OCI-LY7 (cell line): ENCODE results near the gene MAPK4. TPM values are rescaled to one million over a fixed set of nuclear protein-coding genes. Genes with fewer than 3 reads are reported as not detected.
A peak's percentile ranks its signal among the peaks of the same experiment; 100 is the strongest.

Source experiments
- BruUV-seq: library from RNA; stranded (reverse); fragments of 400-500 nt; replicated peaks from 2 replicates; lab custom pipeline; 2021; lab: Mats Ljungman, UMichigan
- CTCF ChIA-PET: fragments of 300-600 bp; sonication (Branson Sonifier 250); formaldehyde crosslinking; loops from one replicate; lab custom pipeline; 2022; ENCODE audit warnings: antibody characterized with exemption; ENCODE audit not compliant: unreplicated experiment; lab: Charles Lee
- POLR2A ChIA-PET: fragments of 300-600 bp; sonication (Branson Sonifier 250); formaldehyde crosslinking; loops from one replicate; lab custom pipeline; 2022; ENCODE audit warnings: antibody characterized with exemption; lab: Charles Lee
- DNase-seq: peaks from one replicate; pipeline ENCODE4 v3.0.0-alpha.2; 2015; ENCODE audit warnings: low spot score
- H2AFZ ChIP-seq: fragments of 200-600 bp; sonication (generic), shearing (Covaris generic); 2 replicates; pipeline ENCODE4 v1.6.1; 2014; ENCODE audit warnings: mild to moderate bottlenecking, antibody characterized with exemption, low read length, moderate library complexity
- H3K27ac ChIP-seq: fragments of 200-600 bp; sonication (generic); 2 replicates; pipeline ENCODE4 v1.5.1; 2014; ENCODE audit warnings: mixed run types, low read depth, mild to moderate bottlenecking, moderate library complexity, low read length, inconsistent platforms; ENCODE audit not compliant: poor library complexity, severe bottlenecking
- H3K36me3 ChIP-seq: fragments of 200-600 bp; sonication (generic); 2 replicates; pipeline ENCODE4 v1.6.1; 2014; ENCODE audit warnings: mild to moderate bottlenecking, antibody characterized with exemption, low read length, moderate library complexity, mixed read lengths; ENCODE audit not compliant: insufficient read depth
- H3K4me1 ChIP-seq: fragments of 200-600 bp; sonication (generic); 2 replicates; pipeline ENCODE4 v1.5.1; 2014; ENCODE audit warnings: mild to moderate bottlenecking, low read length; ENCODE audit not compliant: insufficient read depth, poor library complexity, severe bottlenecking
- H3K4me2 ChIP-seq: fragments of 200-600 bp; sonication (generic); 2 replicates; pipeline ENCODE4 v1.6.1; 2014; ENCODE audit warnings: mild to moderate bottlenecking, low read length
- H3K4me3 ChIP-seq: fragments of 200-600 bp; sonication (generic); 2 replicates; pipeline ENCODE4 v1.5.1; 2014; ENCODE audit warnings: mild to moderate bottlenecking, low read depth, low read length; ENCODE audit not compliant: poor library complexity, severe bottlenecking
- H3K79me2 ChIP-seq: fragments of 200-600 bp; sonication (generic); 2 replicates; pipeline ENCODE4 v1.6.1; 2016; ENCODE audit warnings: low read depth, mild to moderate bottlenecking, low read length, moderate library complexity, mixed read lengths; ENCODE audit not compliant: insufficient read depth
- H3K9me2 ChIP-seq: fragments of 200-600 bp; sonication (generic); 2 replicates; pipeline ENCODE4 v1.6.1; 2016; ENCODE audit warnings: mild to moderate bottlenecking, low read length, mixed read lengths; ENCODE audit not compliant: insufficient read depth
- H3K9me3 ChIP-seq: fragments of 200-600 bp; sonication (generic); 2 replicates; pipeline ENCODE4 v1.6.1; 2014; ENCODE audit warnings: mild to moderate bottlenecking, mixed run types, low read length, mixed read lengths
- H4K20me1 ChIP-seq: fragments of 200-600 bp; sonication (generic); 2 replicates; pipeline ENCODE4 v1.6.1; 2014; ENCODE audit warnings: mild to moderate bottlenecking, antibody characterized with exemption, low read length, moderate library complexity, mixed read lengths; ENCODE audit not compliant: insufficient read depth
- CTCF ChIP-seq: fragments of 200-600 bp; sonication (generic); conservative IDR thresholded peaks from 2 replicates; pipeline ENCODE4 v1.5.1; 2014; ENCODE audit warnings: mild to moderate bottlenecking, antibody characterized with exemption, low read length, moderate library complexity, mixed read lengths
- EZH2phosphoT487 ChIP-seq: fragments of 200-600 bp; sonication (generic); IDR thresholded peaks from 2 replicates; pipeline ENCODE4 v1.6.1; 2018; ENCODE audit warnings: low read depth, borderline replicate concordance, mild to moderate bottlenecking, mixed run types, antibody characterized with exemption, low read length, moderate library complexity, mixed read lengths
- intact Hi-C: fragments of 100-400 bp; cut with micrococcal nuclease; formaldehyde crosslinking; loops from one replicate; pipeline ENCODE4 v1.10.0; 2022; ENCODE audit not compliant: unreplicated experiment
- total RNA-seq, 2 experiments: library from RNA; depleted of rRNA in 1 of 2; stranded (reverse); fragments of >200 nt in 1 of 2; shearing (Covaris generic) in 1 of 2; gene quantifications; 2 replicates each; pipeline ENCODE4 v1.2.3, GENCODE V29; 2014 to 2022

MAPK4 gene
- total RNA-seq, 2 experiments from 2014 or later: not detected

- no peaks in the 10 kb centered on the region for H4K20me1 ChIP-seq
- H3K79me2 ChIP-seq: no peaks in the 10 kb centered on the region
- no peak overlapping the region for H3K4me3 ChIP-seq
- no peaks in the 10 kb centered on the region for H3K4me1 ChIP-seq
- POLR2A ChIA-PET: no interaction called here
- no peaks in the 10 kb centered on the region for H3K9me3 ChIP-seq
- BruUV-seq: no TSS peak
- no peaks in the 10 kb centered on the region for H3K36me3 ChIP-seq
- no peak overlapping the region for H3K27ac ChIP-seq
- CTCF ChIA-PET: no interaction called here
- no peaks in the 10 kb centered on the region for H3K9me2 ChIP-seq
- peak; percentile 2 for DNase-seq
- H2AFZ ChIP-seq: no peak overlapping the region
- no peak overlapping the region for H3K4me2 ChIP-seq
- intact Hi-C loops: no loop called here
- TF ChIP-seq CTCF (peak; percentile 47), EZH2phosphoT487 (no peak)
Observed at GRCh38 chr18:50573679-50574078, 13.8 kb downstream of the MAPK4 start.

- no TSS peak for BruUV-seq
- no peaks in the 10 kb centered on the region for H3K9me2 ChIP-seq
Observed at GRCh38 chr18:50578030-50578429, 18.1 kb downstream of the MAPK4 start.

More at GRCh38 chr18:50578030-50578429, 18.1 kb downstream of the MAPK4 start:
- no peaks in the 10 kb centered on the region for H4K20me1 ChIP-seq
- no peak overlapping the region for H2AFZ ChIP-seq
- no peak overlapping the region for H3K4me2 ChIP-seq
- H3K27ac ChIP-seq: no peak overlapping the region
- H3K36me3 ChIP-seq: no peaks in the 10 kb centered on the region
- H3K4me3 ChIP-seq: no peak overlapping the region
- peak; percentile 1 for DNase-seq
- no peaks in the 10 kb centered on the region for H3K4me1 ChIP-seq
- ChIA-PET POLR2A (no interaction called here), CTCF (no interaction called here)
- TF ChIP-seq CTCF (no peak), EZH2phosphoT487 (no peak)
- no peaks in the 10 kb centered on the region for H3K79me2 ChIP-seq
- no peaks in the 10 kb centered on the region for H3K9me3 ChIP-seq
- intact Hi-C loops: no loop called here
